Gastroesophageal sphincter (tissue), 3 donors: ENCODE measurements around the gene ARL5C.

Experiments
- CTCF ChIP-seq, 4 experiments: fragments of 200-600 bp in 2 of 4; fragments of 450-650 bp in 2 of 4; sonication (generic) in 1 of 4; IDR thresholded peaks; one replicate each; pipeline ENCODE4 v1.5.1; 2017 to 2019; ENCODE audit warnings: antibody characterized with exemption in 4 of 4, mild to moderate bottlenecking in 2 of 4, moderate library complexity in 2 of 4
- EP300 ChIP-seq: sonication (generic); formaldehyde crosslinking; IDR thresholded peaks from one replicate; pipeline ENCODE4 v1.6.1; 2017; ENCODE audit warnings: antibody characterized with exemption, mild to moderate bottlenecking
- POLR2A ChIP-seq, 2 donors: fragments of 450-650 bp; IDR thresholded peaks; one replicate each; pipeline ENCODE4 v1.6.1; 2017; ENCODE audit warnings: antibody characterized with exemption in 2 of 2, mild to moderate bottlenecking in 2 of 2, moderate library complexity in 1 of 2

- TF ChIP-seq CTCF (IDR thresholded peaks at IDR 0.05) = no peak
- no peak for TF ChIP-seq POLR2A (IDR thresholded peaks at IDR 0.05)
- TF ChIP-seq EP300 = no peak
These were observed 33.8 kb upstream of the ARL5C start for GRCh38 chr17:39199820-39200069.
